Activated CD4-positive, alpha-beta memory T cell treated with anti-CD3 and anti-CD28 coated beads, Interleukin-2, amount 10 ng/mL, durations not matched to agents 7 days and 5 days (primary cell): ENCODE results near the gene DDX55. TPM values are rescaled to one million over a fixed set of nuclear protein-coding genes. Genes with fewer than 3 reads are reported as not detected.
"Not testable (repeated sequence)": the region's sequence is repeated elsewhere in the genome, so short reads cannot be mapped to it uniquely, and the experiment has no call there.

Source experiments
- CTCF ChIA-PET: fragments of 350-600 bp; sonication (Branson Sonifier 250); formaldehyde crosslinking; loops from one replicate; lab custom pipeline; 2021; ENCODE audit warnings: antibody characterized with exemption, inconsistent platforms; lab: Charles Lee
- POLR2A ChIA-PET: fragments of 350-600 bp; sonication (Branson Sonifier 250); formaldehyde crosslinking; loops from one replicate; lab custom pipeline; 2021; ENCODE audit warnings: antibody characterized with exemption; lab: Charles Lee
- DNase-seq: peaks from one replicate; pipeline ENCODE4 v3.0.0-alpha.2; 2020
- H3K27ac Mint-ChIP-seq: one replicate; pipeline ENCODE4 v1.8.0; 2021; ENCODE audit warnings: mild to moderate bottlenecking, mixed read lengths
- H3K27me3 Mint-ChIP-seq: one replicate; pipeline ENCODE4 v1.8.0; 2021; ENCODE audit warnings: mixed read lengths
- H3K36me3 Mint-ChIP-seq: one replicate; pipeline ENCODE4 v1.8.0; 2021; ENCODE audit warnings: low read depth, mixed read lengths
- H3K4me1 Mint-ChIP-seq: one replicate; pipeline ENCODE4 v1.8.0; 2021; ENCODE audit warnings: mixed read lengths
- H3K4me3 Mint-ChIP-seq: one replicate; pipeline ENCODE4 v1.8.0; 2021; ENCODE audit warnings: mild to moderate bottlenecking, mixed read lengths
- H3K9me3 Mint-ChIP-seq: one replicate; pipeline ENCODE4 v1.8.0; 2021; ENCODE audit warnings: mixed read lengths
- total RNA-seq, 2 experiments: library from RNA; stranded (reverse); gene quantifications; one replicate each; pipeline ENCODE4 v1.2.3, GENCODE V29; 2021

Gene DDX55
- 10 to 100 TPM; 26.8 to 26.9 TPM for total RNA-seq

- POLR2A ChIA-PET, result interaction anchor here (0.6 to 4.0 kb wide), 27 partner anchors 10 to 1357 kb away, joined by 3 to 35 read pairs (median 5); partner anchors contain the start of genes ATP6V0A2, EIF2B1, GTF2H3 and KMT5A
- Mint-ChIP-seq H3K36me3 (peaks cover 48% of the 10 kb centered on the region), H3K27me3 (no peaks in the 10 kb centered on the region), H3K9me3 (no peaks in the 10 kb centered on the region), H3K4me1 (peaks cover 47% of the 10 kb centered on the region), H3K27ac (peak within 1 kb of the TSS; percentile 87), H3K4me3 (peak within 1 kb of the TSS; percentile 86)
- CTCF ChIA-PET, result interaction anchor here (0.9 to 2.2 kb wide), 8 partner anchors 11 to 364 kb away, joined by 3 to 11 read pairs (median 4); partner anchors contain the start of gene KMT5A
- DNase-seq, result peak; percentile 88
Measured at GRCh38 chr12:123601602-123602489, at the start of gene DDX55. DDX55 (plus strand) TSS chr12:123602099; CDS start chr12:123602149, 50 bp downstream.

- DNase-seq, H3K27me3 Mint-ChIP-seq, CTCF ChIA-PET, POLR2A ChIA-PET, H3K4me1 Mint-ChIP-seq, H3K36me3 Mint-ChIP-seq, H3K9me3 Mint-ChIP-seq, H3K4me3 Mint-ChIP-seq, H3K27ac Mint-ChIP-seq: not testable (repeated sequence)
Measured at GRCh38 chr12:123554136-123554535, 47.8 kb upstream of the DDX55 start.

- H3K4me3 Mint-ChIP-seq, H3K4me1 Mint-ChIP-seq, H3K9me3 Mint-ChIP-seq, H3K27me3 Mint-ChIP-seq, H3K27ac Mint-ChIP-seq, H3K36me3 Mint-ChIP-seq, POLR2A ChIA-PET, DNase-seq, CTCF ChIA-PET: not testable (repeated sequence)
Measured at GRCh38 chr12:123554843-123555242, 47.1 kb upstream of the DDX55 start.

GRCh38 chr12:123558487-123558886 is 43.4 kb upstream of the DDX55 start:
- H3K4me1 Mint-ChIP-seq, H3K4me3 Mint-ChIP-seq, POLR2A ChIA-PET, CTCF ChIA-PET, H3K36me3 Mint-ChIP-seq, H3K27me3 Mint-ChIP-seq, H3K9me3 Mint-ChIP-seq, H3K27ac Mint-ChIP-seq, DNase-seq: not testable (repeated sequence)

GRCh38 chr12:123559468-123559867 is 42.4 kb upstream of the DDX55 start:
- Mint-ChIP-seq H3K27me3 (peaks cover 8% of the 10 kb centered on the region), H3K27ac (no peak overlapping the region), H3K9me3 (no peaks in the 10 kb centered on the region), H3K4me3 (no peak overlapping the region), H3K4me1 (peaks cover 8% of the 10 kb centered on the region), H3K36me3 (no peaks in the 10 kb centered on the region)
- ChIA-PET POLR2A (interaction anchor here (1.5 kb wide), 1 partner anchor 27 kb away, joined by 4 read pairs; the partner anchor contains the start of gene RILPL1), CTCF (interaction anchor here (1.5 kb wide), 1 partner anchor 23 kb away, joined by 5 read pairs; no protein-coding TSS in a partner anchor)
- DNase-seq, result no peak

- Mint-ChIP-seq H3K27ac (no peak overlapping the region), H3K27me3 (peaks cover 21% of the 10 kb centered on the region), H3K9me3 (no peaks in the 10 kb centered on the region), H3K4me1 (peaks cover 8% of the 10 kb centered on the region), H3K4me3 (no peak overlapping the region), H3K36me3 (no peaks in the 10 kb centered on the region)
- ChIA-PET POLR2A (no interaction called here), CTCF (interaction anchor here (0.9 kb wide), 1 partner anchor 10 kb away, joined by 5 read pairs; no protein-coding TSS in a partner anchor)
- DNase-seq, result no peak
Measured at GRCh38 chr12:123571343-123571813, 30.5 kb upstream of the DDX55 start.

- H3K4me1 Mint-ChIP-seq, result peaks cover 8% of the 10 kb centered on the region
- no peak overlapping the region for H3K4me3 Mint-ChIP-seq
- CTCF ChIA-PET, result interaction anchor here (1.4 to 1.9 kb wide), 2 partner anchors 9 to 11 kb away, joined by 6 to 7 read pairs; no protein-coding TSS in a partner anchor
- no peak overlapping the region for H3K27ac Mint-ChIP-seq
- H3K27me3 Mint-ChIP-seq, result peaks cover 21% of the 10 kb centered on the region
- no peak for DNase-seq
- POLR2A ChIA-PET, result no interaction called here
- H3K9me3 Mint-ChIP-seq, result no peaks in the 10 kb centered on the region
- peaks cover 2% of the 10 kb centered on the region for H3K36me3 Mint-ChIP-seq
Measured at GRCh38 chr12:123572391-123572790, 29.5 kb upstream of the DDX55 start.

- CTCF ChIA-PET, result interaction anchor here (1.9 kb wide), 1 partner anchor 8 kb away, joined by 6 read pairs; no protein-coding TSS in a partner anchor
- no peak overlapping the region for H3K4me3 Mint-ChIP-seq
- peaks cover 2% of the 10 kb centered on the region for H3K36me3 Mint-ChIP-seq
- H3K27me3 Mint-ChIP-seq, result peaks cover 21% of the 10 kb centered on the region
- H3K27ac Mint-ChIP-seq, result no peak overlapping the region
- peaks cover 8% of the 10 kb centered on the region for H3K4me1 Mint-ChIP-seq
- POLR2A ChIA-PET, result no interaction called here
- no peak for DNase-seq
- H3K9me3 Mint-ChIP-seq, result no peaks in the 10 kb centered on the region
Measured at GRCh38 chr12:123573870-123574269, 28.0 kb upstream of the DDX55 start.

- Mint-ChIP-seq H3K4me1 (peaks cover 3% of the 10 kb centered on the region), H3K4me3 (no peak overlapping the region), H3K36me3 (peaks cover 2% of the 10 kb centered on the region), H3K27me3 (peaks cover 9% of the 10 kb centered on the region), H3K9me3 (no peaks in the 10 kb centered on the region), H3K27ac (no peak overlapping the region)
- CTCF ChIA-PET, result no interaction called here
- no peak for DNase-seq
- POLR2A ChIA-PET, result interaction anchor here (0.6 kb wide), 1 partner anchor 34 kb away, joined by 3 read pairs; no protein-coding TSS in a partner anchor
Measured at GRCh38 chr12:123576611-123577010, 25.3 kb upstream of the DDX55 start.

- H3K36me3 Mint-ChIP-seq, result peaks cover 2% of the 10 kb centered on the region
- H3K4me3 Mint-ChIP-seq, result no peak overlapping the region
- no peak overlapping the region for H3K27ac Mint-ChIP-seq
- POLR2A ChIA-PET, result no interaction called here
- no peak for DNase-seq
- no peaks in the 10 kb centered on the region for H3K9me3 Mint-ChIP-seq
- CTCF ChIA-PET, result interaction anchor here (0.7 to 1.8 kb wide), 2 partner anchors 195 to 222 kb away, joined by 4 to 5 read pairs; partner anchors contain the start of gene KMT5A
- peaks cover 15% of the 10 kb centered on the region for H3K4me1 Mint-ChIP-seq
- H3K27me3 Mint-ChIP-seq, result peaks cover 4% of the 10 kb centered on the region
Measured at GRCh38 chr12:123578243-123578642, 23.7 kb upstream of the DDX55 start.

GRCh38 chr12:123578829-123579228 is 23.1 kb upstream of the DDX55 start:
- ChIA-PET CTCF (interaction anchor here (0.7 to 1.8 kb wide), 3 partner anchors 119 to 223 kb away, joined by 3 to 5 read pairs (median 4); partner anchors contain the start of gene KMT5A), POLR2A (interaction anchor here (1.1 kb wide), 1 partner anchor 314 kb away, joined by 3 read pairs; no protein-coding TSS in a partner anchor)
- H3K9me3 Mint-ChIP-seq, H3K27ac Mint-ChIP-seq, H3K4me3 Mint-ChIP-seq, H3K27me3 Mint-ChIP-seq, H3K36me3 Mint-ChIP-seq, DNase-seq: not testable (repeated sequence)
- peaks cover 16% of the 10 kb centered on the region for H3K4me1 Mint-ChIP-seq

GRCh38 chr12:123580772-123581171 is 21.1 kb upstream of the DDX55 start:
- Mint-ChIP-seq H3K4me3 (no peak overlapping the region), H3K9me3 (no peaks in the 10 kb centered on the region), H3K27ac (no peak overlapping the region), H3K27me3 (no peaks in the 10 kb centered on the region), H3K4me1 (peaks cover 24% of the 10 kb centered on the region), H3K36me3 (peaks cover 10% of the 10 kb centered on the region)
- POLR2A ChIA-PET, result no interaction called here
- no peak for DNase-seq
- CTCF ChIA-PET, result interaction anchor here (1.5 kb wide), 1 partner anchor 261 kb away, joined by 5 read pairs; no protein-coding TSS in a partner anchor
